Neutrophil (primary cell): ENCODE data around the gene TMEM132A.
A peak's percentile ranks its signal among the peaks of the same experiment; 100 is the strongest.

ENCODE experiments used
- H3K27ac ChIP-seq: fragments of 200-600 bp; sonication (generic); 2 replicates; pipeline ENCODE4 v1.5.1; 2016; ENCODE audit warnings: mild to moderate bottlenecking, moderate library complexity
- H3K27me3 ChIP-seq: fragments of 200-600 bp; sonication (generic); 2 replicates; pipeline ENCODE4 v1.6.0; 2016; ENCODE audit warnings: mild to moderate bottlenecking
- H3K36me3 ChIP-seq: fragments of 200-600 bp; sonication (generic); 2 replicates; pipeline ENCODE4 v1.5.1; 2017
- H3K4me1 ChIP-seq, 2 experiments: fragments of 200-600 bp in 1 of 2; sonication (generic) in 1 of 2; 1 replicate in 1 of 2; 2 replicates in 1 of 2; pipeline versions ENCODE4 v1.5.1 to v1.6.1; 2013 to 2016; ENCODE audit warnings: low read depth in 1 of 2, low read length in 1 of 2, mild to moderate bottlenecking in 1 of 2, moderate library complexity in 1 of 2; ENCODE audit not compliant: control insufficient read depth in 1 of 2, insufficient read depth in 1 of 2
- H3K4me3 ChIP-seq, 2 experiments: fragments of 200-600 bp in 1 of 2; sonication (generic) in 1 of 2; 1 replicate in 1 of 2; 2 replicates in 1 of 2; pipeline ENCODE4 v1.5.1; 2013 to 2016; ENCODE audit warnings: low read depth in 1 of 2, low read length in 1 of 2, mild to moderate bottlenecking in 1 of 2, moderate library complexity in 1 of 2
- H3K9me3 ChIP-seq: fragments of 200-600 bp; sonication (generic); 2 replicates; pipeline ENCODE4 v1.5.1; 2016
- CTCF ChIP-seq: fragments of 200-600 bp; sonication (generic); IDR thresholded peaks from 2 replicates; pipeline ENCODE4 v1.5.1; 2016; ENCODE audit warnings: antibody characterized with exemption

TMEM132A gene

GRCh38 chr11:60937144-60937527, 12.9 kb downstream of the TMEM132A start:
- H3K4me1 ChIP-seq = no peaks in the 10 kb centered on the region
- TF ChIP-seq CTCF = no peak
- peaks cover 64% of the 10 kb centered on the region for H3K36me3 ChIP-seq
- H3K4me3 ChIP-seq = no peak overlapping the region
- H3K27ac ChIP-seq = peak overlapping the region; percentile 44
- H3K27me3 ChIP-seq = peaks cover 48% of the 10 kb centered on the region
- no peaks in the 10 kb centered on the region for H3K9me3 ChIP-seq

- peaks cover 48% of the 10 kb centered on the region for H3K27me3 ChIP-seq
- TF ChIP-seq CTCF = no peak
- H3K36me3 ChIP-seq = peaks cover 71% of the 10 kb centered on the region
- H3K9me3 ChIP-seq = no peaks in the 10 kb centered on the region
- no peak overlapping the region for H3K4me3 ChIP-seq
- peak overlapping the region; percentile 44 for H3K27ac ChIP-seq
- no peaks in the 10 kb centered on the region for H3K4me1 ChIP-seq
These were observed 13.6 kb downstream of the TMEM132A start for GRCh38 chr11:60937811-60938210.

- Histone ChIP-seq H3K27me3 (peaks cover 43% of the 10 kb centered on the region), H3K4me3 (no peak overlapping the region), H3K36me3 (peaks cover 78% of the 10 kb centered on the region), H3K27ac (no peak overlapping the region), H3K9me3 (no peaks in the 10 kb centered on the region), H3K4me1 (no peaks in the 10 kb centered on the region)
- no peak for TF ChIP-seq CTCF
These were observed 14.2 kb downstream of the TMEM132A start for GRCh38 chr11:60938500-60938899.

GRCh38 chr11:60939301-60939700, 15.0 kb downstream of the TMEM132A start:
- H3K36me3 ChIP-seq = peaks cover 86% of the 10 kb centered on the region
- H3K27ac ChIP-seq = no peak overlapping the region
- H3K27me3 ChIP-seq = peaks cover 37% of the 10 kb centered on the region
- no peaks in the 10 kb centered on the region for H3K9me3 ChIP-seq
- no peaks in the 10 kb centered on the region for H3K4me1 ChIP-seq
- no peak overlapping the region for H3K4me3 ChIP-seq
- TF ChIP-seq CTCF = no peak

GRCh38 chr11:60939855-60940254, 15.6 kb downstream of the TMEM132A start:
- Histone ChIP-seq H3K9me3 (no peaks in the 10 kb centered on the region), H3K36me3 (peaks cover 91% of the 10 kb centered on the region), H3K4me3 (no peak overlapping the region), H3K27ac (no peak overlapping the region), H3K4me1 (peaks cover 1 to 3% of the 10 kb centered on the region in 2 experiments), H3K27me3 (peaks cover 40% of the 10 kb centered on the region)
- no peak for TF ChIP-seq CTCF
